DND-41 (cell line): Measurements from ENCODE around the gene NKPD1.

Source experiments
- ATAC-seq: fragments of 200-7000 bp; cut with Tn5 transposase; 3 replicates; pipeline ENCODE4 v1.9.1; 2021; ENCODE audit warnings: low read depth; ENCODE audit not compliant: insufficient read depth
- DNase-seq: peaks from one replicate; pipeline ENCODE4 v3.0.0-alpha.2; 2020
- H2AFZ ChIP-seq: 2 replicates; pipeline ENCODE4 v1.6.0; 2012; ENCODE audit warnings: low read depth, low read length
- H3K27ac ChIP-seq: 2 replicates; pipeline ENCODE4 v1.5.1; 2012; ENCODE audit warnings: low read length, inconsistent platforms
- H3K27me3 ChIP-seq: fragments of 200-600 bp; sonication (generic); 2 replicates; pipeline ENCODE4 v1.6.0; 2012; ENCODE audit warnings: low read length, mild to moderate bottlenecking, inconsistent platforms; ENCODE audit not compliant: insufficient read depth, poor library complexity
- H3K36me3 ChIP-seq: 2 replicates; pipeline ENCODE4 v1.5.1; 2012; ENCODE audit warnings: low read length, inconsistent platforms; ENCODE audit not compliant: insufficient read depth
- H3K4me1 ChIP-seq: 2 replicates; pipeline ENCODE4 v1.5.1; 2012; ENCODE audit warnings: mild to moderate bottlenecking, low read length; ENCODE audit not compliant: insufficient read depth
- H3K4me2 ChIP-seq: 2 replicates; pipeline ENCODE4 v1.6.0; 2012; ENCODE audit warnings: mild to moderate bottlenecking, moderate library complexity, low read length, inconsistent platforms; ENCODE audit not compliant: insufficient read depth
- H3K4me3 ChIP-seq, 2 experiments: fragments of 200-600 bp in 1 of 2; shearing (Covaris generic) in 1 of 2; 2 replicates each; pipeline ENCODE4 v1.5.1; 2012 to 2016; ENCODE audit warnings: inconsistent platforms in 2 of 2, low read length in 2 of 2, mild to moderate bottlenecking in 2 of 2, low read depth in 1 of 2, moderate library complexity in 1 of 2
- H3K79me2 ChIP-seq: 2 replicates; pipeline ENCODE4 v1.6.0; 2012; ENCODE audit warnings: low read length, inconsistent platforms; ENCODE audit not compliant: insufficient read depth
- H3K9ac ChIP-seq: 2 replicates; pipeline ENCODE4 v1.6.0; 2012; ENCODE audit warnings: low read depth, mild to moderate bottlenecking, inconsistent platforms, low read length, moderate library complexity
- H3K9me3 ChIP-seq: 2 replicates; pipeline ENCODE4 v1.5.1; 2012; ENCODE audit warnings: low read length, moderate library complexity, mild to moderate bottlenecking, inconsistent platforms; ENCODE audit not compliant: insufficient read depth, severe bottlenecking
- H4K20me1 ChIP-seq: 2 replicates; pipeline ENCODE4 v1.6.0; 2012; ENCODE audit warnings: low read length; ENCODE audit not compliant: insufficient read depth
- CTCF ChIP-seq: IDR thresholded peaks from 2 replicates; pipeline ENCODE4 v1.5.1; 2012; ENCODE audit warnings: borderline replicate concordance, low read length, moderate library complexity, mild to moderate bottlenecking; ENCODE audit not compliant: poor library complexity, severe bottlenecking; ENCODE audit errors: extremely low read depth
- EZH2 ChIP-seq: IDR thresholded peaks from 3 replicates; pipeline ENCODE4 v1.6.1; 2012; ENCODE audit warnings: borderline replicate concordance, low read depth, mild to moderate bottlenecking, moderate library complexity, low read length, inconsistent platforms; ENCODE audit not compliant: severe bottlenecking

Gene NKPD1

GRCh38 chr19:45137179-45137761, 23.5 kb downstream of the NKPD1 start:
- peaks cover 23% of the 10 kb centered on the region for H3K36me3 ChIP-seq
- no peak for TF ChIP-seq CTCF
- no peak for TF ChIP-seq EZH2
- peaks cover 68% of the 10 kb centered on the region for H4K20me1 ChIP-seq
- no peak overlapping the region for H3K27ac ChIP-seq
- H3K4me2 ChIP-seq: no peak overlapping the region
- no peaks in the 10 kb centered on the region for H3K4me1 ChIP-seq
- H3K4me3 ChIP-seq: no peak overlapping the region
- DNase-seq (no peak), ATAC-seq (no peak)
- H3K9ac ChIP-seq: no peak overlapping the region
- H3K27me3 ChIP-seq: no peaks in the 10 kb centered on the region
- no peak overlapping the region for H2AFZ ChIP-seq
- peaks cover 57% of the 10 kb centered on the region for H3K79me2 ChIP-seq
- no peaks in the 10 kb centered on the region for H3K9me3 ChIP-seq

- TF ChIP-seq EZH2 (no peak), CTCF (no peak)
- no peak for ATAC-seq
- DNase-seq: no peak
These were observed 24.1 kb downstream of the NKPD1 start for GRCh38 chr19:45136507-45137178.

GRCh38 chr19:45135176-45135885, 25.5 kb downstream of the NKPD1 start:
- Histone ChIP-seq H3K9ac (no peak overlapping the region), H3K4me2 (no peak overlapping the region), H3K79me2 (peaks cover 75% of the 10 kb centered on the region), H3K36me3 (peaks cover 7% of the 10 kb centered on the region), H3K27me3 (no peaks in the 10 kb centered on the region), H3K27ac (no peak overlapping the region), H3K9me3 (no peaks in the 10 kb centered on the region), H3K4me1 (no peaks in the 10 kb centered on the region), H2AFZ (no peak overlapping the region), H4K20me1 (peaks cover 71% of the 10 kb centered on the region), H3K4me3 (no peak overlapping the region)
- no peak for TF ChIP-seq EZH2
- TF ChIP-seq CTCF: no peak
- ATAC-seq: no peak
- DNase-seq: no peak

More at GRCh38 chr19:45136507-45137178, 24.1 kb downstream of the NKPD1 start:
- Histone ChIP-seq H2AFZ (no peak overlapping the region), H3K4me2 (no peak overlapping the region), H3K27me3 (no peaks in the 10 kb centered on the region), H3K4me1 (no peaks in the 10 kb centered on the region), H3K27ac (no peak overlapping the region), H3K36me3 (peaks cover 19% of the 10 kb centered on the region), H4K20me1 (peaks cover 67% of the 10 kb centered on the region), H3K9me3 (no peaks in the 10 kb centered on the region), H3K9ac (no peak overlapping the region), H3K4me3 (no peak overlapping the region), H3K79me2 (peaks cover 63% of the 10 kb centered on the region)
